ENCODE measurements around the gene LIPC. TPM values are rescaled to one million over a fixed set of nuclear protein-coding genes. Genes with fewer than 3 reads are reported as not detected.

Gene LIPC
- total RNA-seq, 2 donors from 2014 or later, result not detected

GRCh38 chr15:58407778-58408177 is 24.0 kb upstream of the LIPC start:
- TF ChIP-seq CTCF (IDR thresholded peaks at IDR 0.05), result no peak
- Histone ChIP-seq H3K9me3 (no peaks in the 10 kb centered on the region), H3K27ac (no peak overlapping the region), H3K36me3 (no peaks in the 10 kb centered on the region), H3K27me3 (replicated peaks; ENCODE audit: insufficient read depth) (no peaks in the 10 kb centered on the region), H3K4me1 (ENCODE audit: control insufficient read depth in 1 of 2, low read depth in 2 of 2) (no peaks in the 10 kb centered on the region), H3K4me3 (no peak overlapping the region)
- ATAC-seq (ENCODE audit: insufficient number of reproducible peaks, low FRiP score, low read depth) (no peak), DNase-seq (ENCODE audit: low spot score) (no peak)

GRCh38 chr15:58409861-58410260 is 21.9 kb upstream of the LIPC start:
- no peak for TF ChIP-seq CTCF (IDR thresholded peaks at IDR 0.05)
- no peak for DNase-seq (ENCODE audit: low spot score)
- Histone ChIP-seq H3K4me1 (ENCODE audit: control insufficient read depth in 1 of 2, low read depth in 2 of 2) (no peaks in the 10 kb centered on the region), H3K36me3 (no peaks in the 10 kb centered on the region), H3K27me3 (replicated peaks; ENCODE audit: insufficient read depth) (no peaks in the 10 kb centered on the region), H3K4me3 (peak overlapping the region; percentile 64), H3K9me3 (no peaks in the 10 kb centered on the region), H3K27ac (no peak overlapping the region)
- no peak for ATAC-seq (ENCODE audit: insufficient number of reproducible peaks, low FRiP score, low read depth)

GRCh38 chr15:58410353-58410752 is 21.4 kb upstream of the LIPC start:
- H3K4me1 ChIP-seq (ENCODE audit: control insufficient read depth in 1 of 2, low read depth in 2 of 2), result no peaks in the 10 kb centered on the region
- H3K9me3 ChIP-seq, result no peaks in the 10 kb centered on the region
- no peaks in the 10 kb centered on the region for H3K27me3 ChIP-seq (replicated peaks; ENCODE audit: insufficient read depth)
- H3K27ac ChIP-seq, result no peak overlapping the region
- H3K36me3 ChIP-seq, result no peaks in the 10 kb centered on the region
- no peak for TF ChIP-seq CTCF (IDR thresholded peaks at IDR 0.05)
- no peak for ATAC-seq (ENCODE audit: insufficient number of reproducible peaks, low FRiP score, low read depth)
- DNase-seq (ENCODE audit: low spot score), result no peak
- peak overlapping the region; percentile 64 for H3K4me3 ChIP-seq

GRCh38 chr15:58413253-58413652 is 18.5 kb upstream of the LIPC start:
- Histone ChIP-seq H3K9me3 (peaks cover 3% of the 10 kb centered on the region), H3K27ac (no peak overlapping the region), H3K36me3 (no peaks in the 10 kb centered on the region), H3K4me3 (no peak overlapping the region), H3K4me1 (ENCODE audit: control insufficient read depth in 1 of 2, low read depth in 2 of 2) (no peaks in the 10 kb centered on the region), H3K27me3 (replicated peaks; ENCODE audit: insufficient read depth) (no peaks in the 10 kb centered on the region)
- no peak for TF ChIP-seq CTCF (IDR thresholded peaks at IDR 0.05)
- ATAC-seq (ENCODE audit: insufficient number of reproducible peaks, low FRiP score, low read depth) (no peak), DNase-seq (ENCODE audit: low spot score) (no peak)

- no peak for ATAC-seq (ENCODE audit: insufficient number of reproducible peaks, low FRiP score, low read depth)
- no peak for DNase-seq (ENCODE audit: low spot score)
- Histone ChIP-seq H3K4me1 (ENCODE audit: control insufficient read depth in 1 of 2, low read depth in 2 of 2) (no peaks in the 10 kb centered on the region), H3K27me3 (replicated peaks; ENCODE audit: insufficient read depth) (no peaks in the 10 kb centered on the region), H3K4me3 (no peak overlapping the region), H3K27ac (no peak overlapping the region), H3K36me3 (no peaks in the 10 kb centered on the region), H3K9me3 (peaks cover 3% of the 10 kb centered on the region)
- no peak for TF ChIP-seq CTCF (IDR thresholded peaks at IDR 0.05)
Measured at GRCh38 chr15:58415636-58416035, 16.2 kb upstream of the LIPC start.

Data from thoracic aorta (tissue), 2 donors.